Bronchial epithelial cell (primary cell): ENCODE results near the gene AVP. TPM values are rescaled to one million over a fixed set of nuclear protein-coding genes. Genes with fewer than 3 reads are reported as not detected.
"Not testable (repeated sequence)": the region's sequence is repeated elsewhere in the genome, so short reads cannot be mapped to it uniquely, and the experiment has no call there.

ENCODE experiments used
- DNase-seq: peaks from one replicate; pipeline ENCODE4 v3.0.0-alpha.2; 2010; ENCODE audit warnings: low read depth
- FAIRE-seq: peaks from 2 replicates; lab custom pipeline; 2011; peaks lifted over from hg19 to GRCh38; lab: Jason Lieb, UNC
- H3K27me3 ChIP-seq: 2 replicates; pipeline ENCODE4 v1.5.1; 2011; ENCODE audit warnings: low read length; ENCODE audit not compliant: control insufficient read depth, insufficient read depth
- H3K36me3 ChIP-seq: 2 replicates; pipeline ENCODE4 v1.5.1; 2011; ENCODE audit warnings: low read length; ENCODE audit not compliant: control insufficient read depth, insufficient read depth
- H3K4me3 ChIP-seq: 2 replicates; pipeline ENCODE4 v1.5.1; 2011; ENCODE audit warnings: mild to moderate bottlenecking, low read depth, low read length, control low read depth
- CTCF ChIP-seq: IDR thresholded peaks from 2 replicates; pipeline ENCODE4 v1.5.1; 2011; ENCODE audit warnings: mild to moderate bottlenecking, moderate library complexity, low read length, control low read depth, inconsistent platforms; ENCODE audit not compliant: insufficient read depth, severe bottlenecking
- total RNA-seq: library from RNA; depleted of rRNA; stranded (reverse); fragments of >200 nt; gene quantifications from 2 replicates; pipeline ENCODE4 v1.2.1, GENCODE V29; 2014

The AVP gene
- total RNA-seq, 1 donor from 2014 or later: not detected

- no peak for DNase-seq
- no peak for TF ChIP-seq CTCF
- Histone ChIP-seq H3K4me3 (no peak overlapping the region), H3K36me3 (peaks cover 1% of the 10 kb centered on the region), H3K27me3 (no peaks in the 10 kb centered on the region)
- FAIRE-seq: no peak
Observed at GRCh38 chr20:3128275-3128984, 43.9 kb upstream of the AVP start.

DNA sequence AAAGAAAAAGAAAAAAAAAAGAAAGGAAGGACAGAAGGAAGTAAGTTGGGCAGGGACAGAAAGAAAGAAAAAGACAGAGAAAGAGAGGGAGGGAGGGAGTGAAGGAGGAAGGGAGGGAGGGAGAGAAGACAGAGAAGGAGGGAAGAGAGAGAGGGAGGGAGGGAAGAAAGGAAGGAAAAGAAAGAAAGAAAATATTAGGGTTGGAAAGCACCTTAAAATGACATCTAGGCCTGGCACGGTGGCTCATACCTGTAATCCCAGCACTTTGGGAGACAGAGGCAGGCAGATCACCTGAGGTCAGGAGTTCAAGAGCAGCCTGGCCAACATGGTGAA is 42.0 kb upstream of the AVP start:
- H3K4me3 ChIP-seq: no peak overlapping the region
- no peaks in the 10 kb centered on the region for H3K27me3 ChIP-seq
- peaks cover 3% of the 10 kb centered on the region for H3K36me3 ChIP-seq
- DNase-seq: no peak
- FAIRE-seq: no peak
- no peak for TF ChIP-seq CTCF

DNA sequence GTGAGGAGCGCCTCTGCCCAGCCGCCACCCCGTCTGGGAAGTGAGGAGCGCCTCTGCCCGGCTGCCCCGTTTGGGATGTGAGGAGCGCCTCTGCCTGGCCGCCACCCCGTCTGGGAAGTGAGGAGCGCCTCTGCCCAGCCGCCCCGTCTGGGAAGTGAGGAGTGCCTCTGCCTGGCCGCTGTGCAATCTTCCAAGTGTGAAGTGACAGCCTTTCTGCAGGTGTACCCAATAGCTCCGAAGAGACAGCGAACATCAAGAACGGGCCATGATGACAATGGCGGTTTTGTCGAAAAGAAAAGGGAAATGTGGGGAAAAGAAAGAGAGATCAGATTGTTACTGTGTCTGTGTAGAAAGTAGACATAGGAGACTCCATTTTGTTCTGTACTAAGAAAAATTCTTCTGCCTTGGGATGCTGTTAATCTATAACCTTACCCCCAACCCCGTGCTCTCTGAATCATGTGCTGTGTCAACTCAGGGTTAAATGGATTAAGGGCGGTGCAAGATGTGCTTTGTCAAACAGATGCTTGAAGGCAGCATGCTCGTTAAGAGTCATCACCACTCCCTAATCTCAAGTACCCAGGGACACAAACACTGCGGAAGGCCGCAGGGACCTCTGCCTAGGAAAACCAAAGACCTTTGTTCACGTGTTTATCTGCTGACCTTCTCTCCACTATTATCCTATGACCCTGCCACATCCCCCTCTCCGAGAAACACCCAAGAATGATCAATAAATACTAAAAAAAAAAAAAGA is 41.4 kb upstream of the AVP start:
- FAIRE-seq, H3K36me3 ChIP-seq, H3K27me3 ChIP-seq, H3K4me3 ChIP-seq, DNase-seq: not testable (repeated sequence)

- not testable (repeated sequence) for DNase-seq, H3K27me3 ChIP-seq, H3K36me3 ChIP-seq, FAIRE-seq, H3K4me3 ChIP-seq
Observed at GRCh38 chr20:3124773-3125560, 40.4 kb upstream of the AVP start.

DNA sequence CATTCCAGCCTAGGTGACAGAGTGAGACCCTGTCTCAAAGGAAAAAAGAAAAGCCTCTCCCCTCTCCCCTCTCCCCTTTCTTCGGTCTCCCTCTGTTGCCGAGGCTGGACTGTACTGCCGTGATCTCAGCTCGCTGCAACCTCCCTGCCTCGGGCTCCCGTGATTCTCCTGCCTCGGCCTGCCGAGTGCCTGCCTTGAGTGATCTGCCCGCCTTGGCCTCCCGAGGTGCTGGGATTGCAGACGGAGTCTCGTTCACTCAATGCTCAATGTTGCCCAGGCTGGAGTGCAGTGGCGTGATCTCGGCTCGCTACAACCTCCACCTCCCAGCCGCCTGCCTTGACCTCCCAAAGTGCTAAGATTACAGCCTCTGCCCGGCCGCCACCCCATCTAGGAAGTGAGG is 39.6 kb upstream of the AVP start:
- DNase-seq, H3K36me3 ChIP-seq, H3K4me3 ChIP-seq, H3K27me3 ChIP-seq, FAIRE-seq: not testable (repeated sequence)

GRCh38 chr20:3123542-3123941 is 39.0 kb upstream of the AVP start:
- Histone ChIP-seq H3K27me3 (no peaks in the 10 kb centered on the region), H3K36me3 (peaks cover 8% of the 10 kb centered on the region), H3K4me3 (no peak overlapping the region)
- DNase-seq (no peak), FAIRE-seq (no peak)
- no peak for TF ChIP-seq CTCF

DNA sequence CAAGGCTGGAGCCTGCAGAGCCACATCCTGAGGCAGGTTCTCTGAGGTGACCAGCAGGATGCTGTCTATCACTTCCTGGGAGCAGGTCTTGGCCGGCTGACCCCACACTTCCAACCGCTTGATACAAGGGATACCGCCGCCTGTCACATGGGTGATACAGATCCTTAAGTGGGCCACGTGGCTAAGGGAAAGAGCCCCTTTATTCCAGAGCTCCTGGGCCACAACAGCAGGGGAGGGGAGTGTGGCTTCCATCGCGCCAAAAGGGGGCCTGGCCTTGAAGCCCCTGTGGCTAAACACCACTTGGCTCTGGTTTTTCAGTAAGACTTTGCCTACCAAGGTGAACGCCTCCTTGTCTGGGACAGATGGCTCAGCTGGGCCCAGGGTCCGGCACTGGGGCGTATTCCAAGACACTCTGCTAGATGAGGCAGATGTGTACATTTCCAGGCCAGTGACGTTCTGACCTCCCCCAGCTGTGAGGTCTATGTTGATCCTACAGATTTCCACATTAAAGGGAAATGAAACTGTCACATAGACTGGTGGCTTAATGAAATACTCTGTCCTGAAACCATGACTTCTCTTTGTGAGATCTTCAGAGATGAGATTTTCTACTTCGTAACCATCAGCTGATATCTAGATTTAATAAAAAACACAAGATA is 37.6 kb upstream of the AVP start:
- no peak overlapping the region for H3K4me3 ChIP-seq
- FAIRE-seq (no peak), DNase-seq (no peak)
- H3K36me3 ChIP-seq: peaks cover 8% of the 10 kb centered on the region
- TF ChIP-seq CTCF: no peak
- H3K27me3 ChIP-seq: no peaks in the 10 kb centered on the region
